ENCODE results near the gene DPH6.
"Not testable (repeated sequence)": the region's sequence is repeated elsewhere in the genome, so short reads cannot be mapped to it uniquely, and the experiment has no call there.

DPH6 gene

DNA sequence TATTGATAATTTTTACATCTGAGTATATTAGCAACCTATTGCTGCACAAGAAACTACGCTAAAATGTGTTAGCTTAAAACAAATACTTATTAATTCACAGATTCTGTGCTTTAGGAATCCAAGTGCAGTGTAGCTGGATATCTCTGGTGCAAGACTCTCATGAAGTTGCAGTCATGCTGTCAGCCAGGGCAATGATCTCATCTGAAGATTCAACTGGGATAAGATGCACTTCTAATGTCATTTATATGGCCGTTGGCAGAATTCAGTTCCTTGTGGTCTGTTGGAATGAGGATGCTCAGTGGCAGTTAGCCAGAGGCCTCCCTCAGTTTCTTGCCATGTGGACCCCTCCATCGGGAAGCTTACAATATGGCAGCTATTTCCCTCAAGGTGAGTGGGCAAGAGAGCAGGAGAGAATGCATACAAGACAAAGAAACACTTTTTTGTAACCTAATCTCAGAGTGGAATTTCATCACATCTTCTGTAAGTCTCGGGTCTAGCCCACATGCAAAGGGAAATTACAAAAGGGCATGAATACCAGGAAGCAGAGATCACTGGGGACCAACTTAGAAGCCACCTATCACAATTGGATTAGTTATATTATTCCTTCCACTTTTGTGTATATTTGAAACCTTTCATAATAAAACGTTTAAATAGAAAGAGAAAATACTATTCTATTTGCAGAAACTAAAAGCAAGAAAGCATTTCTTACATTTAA lies 61.6 kb downstream of the DPH6 start:
- no peak for DNase-seq

DNA sequence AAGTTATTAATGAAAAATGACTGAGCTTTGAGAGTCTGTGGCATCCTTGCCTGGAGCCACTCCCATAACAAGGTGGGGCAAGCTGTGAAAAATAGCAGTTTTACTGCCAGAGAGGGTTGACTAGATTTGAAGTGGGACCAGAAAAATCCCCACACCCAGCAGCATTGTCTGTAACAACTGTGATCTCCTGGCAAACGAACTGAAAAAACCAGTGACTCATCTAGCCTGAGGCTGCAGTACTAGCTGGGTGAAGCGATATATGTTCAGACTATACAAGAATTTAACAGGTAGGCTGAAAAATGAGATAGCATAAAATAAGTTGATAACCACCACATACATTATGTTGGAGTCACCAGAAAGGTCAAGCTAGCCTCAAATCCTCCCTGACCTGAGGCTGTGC lies 64.0 kb downstream of the DPH6 start:
- peak; percentile 54 for DNase-seq

DNA sequence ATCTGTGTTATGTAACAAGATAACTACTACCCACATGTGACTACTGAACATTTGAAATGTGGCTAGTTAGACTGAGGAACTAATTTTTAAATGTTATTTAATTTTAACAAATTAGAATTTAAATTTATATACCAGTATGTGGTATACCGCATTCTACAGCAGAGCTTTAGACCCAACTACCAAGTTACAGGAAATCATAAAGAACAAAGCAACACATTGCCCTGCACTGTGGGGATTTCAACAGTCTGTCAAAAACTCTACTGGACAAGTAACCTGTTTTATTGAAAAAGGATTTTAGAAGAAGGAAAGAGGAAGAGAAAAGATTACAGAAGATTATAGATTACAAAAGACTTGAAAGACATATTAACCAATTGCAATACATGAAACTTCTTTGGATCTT lies 64.9 kb downstream of the DPH6 start:
- DNase-seq: no peak

DNA sequence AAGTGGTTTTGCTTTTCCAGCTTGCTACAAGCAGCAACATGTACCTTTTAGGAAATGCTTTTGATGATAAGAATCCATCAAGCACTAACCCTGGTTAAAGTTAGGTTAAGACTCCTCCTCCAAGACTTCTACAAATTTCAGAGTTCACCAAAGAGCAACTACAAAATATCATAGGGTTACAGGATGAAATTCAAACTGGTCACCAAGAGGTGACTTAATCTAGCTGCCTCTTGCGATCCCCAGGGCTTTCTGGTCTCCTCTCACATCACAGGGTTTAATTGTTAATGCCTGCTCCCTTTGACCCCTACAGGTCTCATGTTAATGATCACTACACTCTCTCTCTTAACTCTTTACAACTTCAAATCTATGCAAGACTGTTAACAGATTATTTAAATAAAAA lies 66.5 kb downstream of the DPH6 start:
- no peak for DNase-seq

DNA sequence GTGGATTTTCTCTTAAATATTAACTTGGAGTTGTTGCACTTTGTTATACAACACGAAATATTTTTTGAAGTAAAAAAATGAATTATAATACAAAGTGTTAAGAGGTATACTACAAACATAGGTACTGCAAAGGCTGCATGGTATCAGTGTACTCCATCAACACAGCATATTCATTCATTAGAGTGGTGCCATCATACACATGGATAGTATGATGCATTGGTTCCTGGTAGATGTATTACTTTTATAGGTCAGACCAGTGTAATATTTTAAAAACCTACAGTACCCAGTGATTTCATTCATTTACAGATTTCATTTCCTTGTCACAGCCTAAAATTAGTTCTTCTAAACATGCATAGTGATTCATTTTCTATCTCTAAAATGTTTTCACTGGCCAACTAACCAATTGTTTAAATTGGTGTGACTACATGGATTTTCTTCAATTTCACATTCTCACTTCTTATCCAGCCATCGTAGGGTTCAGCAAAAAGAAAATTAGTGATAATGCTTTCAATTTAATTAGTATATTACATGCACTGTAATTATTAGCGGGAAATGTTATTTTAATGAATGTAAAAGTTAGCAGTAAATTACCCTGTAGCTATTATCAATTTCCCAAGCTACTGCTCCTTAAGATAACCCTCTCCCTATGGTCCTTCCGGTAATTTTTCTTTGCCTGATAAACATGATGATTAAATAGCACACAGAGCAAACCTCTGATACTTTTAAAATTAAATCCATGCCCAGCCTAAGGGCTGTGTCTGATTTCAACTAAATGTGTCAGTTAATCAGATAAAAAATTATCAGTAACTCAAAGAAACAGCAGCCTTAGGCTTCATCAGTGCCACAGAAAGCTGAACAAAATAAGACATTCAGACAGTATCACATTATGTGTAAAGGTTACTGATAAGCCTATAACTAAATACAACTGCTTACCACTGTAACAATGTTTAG lies 68.4 kb downstream of the DPH6 start:
- DNase-seq: no peak

DNA sequence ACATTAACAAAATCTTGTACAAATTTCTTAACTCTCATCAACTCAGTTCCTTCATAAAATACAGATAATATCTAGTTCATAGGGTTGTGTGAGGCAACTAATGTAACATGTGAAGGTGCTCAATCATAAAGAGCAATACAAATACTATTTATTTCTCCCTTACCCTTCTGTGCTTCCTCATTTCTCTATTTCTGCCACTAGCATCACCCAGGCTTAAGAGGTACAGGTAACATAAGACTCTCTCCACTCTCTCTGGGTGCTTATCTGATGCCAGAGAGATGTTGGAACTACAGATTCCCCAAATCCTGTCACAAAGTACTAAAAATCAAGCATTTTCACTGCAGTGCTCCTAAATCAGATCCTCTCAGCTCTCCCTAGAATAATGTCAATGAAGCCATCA lies 74.9 kb downstream of the DPH6 start:
- no peak for DNase-seq

DNA sequence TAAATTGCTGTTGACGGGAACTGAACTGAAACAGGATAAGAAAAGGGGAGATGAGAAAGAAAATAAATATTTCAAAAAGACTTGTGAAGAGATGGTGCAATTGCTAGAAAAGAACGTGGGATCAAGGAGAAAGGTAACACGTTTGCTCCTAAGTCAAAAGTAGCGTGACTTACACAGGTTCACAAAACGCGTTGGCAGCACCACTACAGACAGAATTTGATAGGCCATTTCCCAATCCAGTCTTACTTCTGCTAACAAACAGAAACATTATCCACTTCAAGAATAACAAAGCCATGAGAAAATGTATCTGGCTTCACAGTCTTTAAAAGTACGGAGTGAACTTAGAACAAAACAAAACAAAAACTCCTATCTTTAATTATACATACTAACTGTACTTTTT lies 75.5 kb downstream of the DPH6 start:
- DNase-seq: no peak

DNA sequence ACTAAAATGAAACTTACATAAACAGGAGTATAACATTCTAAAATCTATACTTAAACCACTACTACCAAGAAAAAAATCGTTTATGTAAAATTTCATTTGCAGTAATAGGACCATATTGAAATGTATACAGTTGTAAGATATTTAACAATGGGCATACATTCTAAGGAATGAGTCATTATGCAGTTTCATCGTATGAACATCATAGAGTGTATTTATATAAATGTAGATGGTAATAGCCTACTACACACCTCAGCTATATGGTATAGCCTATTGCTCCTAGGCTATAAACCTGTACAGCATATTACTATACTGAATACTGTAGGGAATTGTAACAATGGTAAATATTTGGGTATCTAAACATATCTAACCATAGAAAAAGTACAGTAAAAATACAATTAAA lies 79.5 kb downstream of the DPH6 start:
- no peak for DNase-seq

DNA sequence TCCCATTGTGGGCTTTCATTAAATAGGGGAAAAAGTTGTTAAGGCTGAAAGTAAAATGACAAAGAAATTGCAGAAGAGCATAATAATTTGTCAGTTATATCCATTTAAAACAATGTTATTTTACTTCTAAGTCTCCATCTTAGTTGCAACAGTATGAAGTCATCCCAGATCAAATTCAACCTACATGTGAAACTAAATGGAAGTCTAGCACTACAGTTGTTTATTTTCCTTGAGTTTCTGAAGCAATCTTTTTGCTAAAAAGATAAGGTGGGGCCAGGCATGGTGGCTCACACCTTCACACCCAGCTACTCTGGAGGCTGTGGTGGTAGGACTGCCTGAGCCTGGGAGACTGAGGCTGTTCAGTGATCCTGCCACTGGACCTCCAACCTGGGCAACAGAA lies 80.2 kb downstream of the DPH6 start:
- DNase-seq: no peak

DNA sequence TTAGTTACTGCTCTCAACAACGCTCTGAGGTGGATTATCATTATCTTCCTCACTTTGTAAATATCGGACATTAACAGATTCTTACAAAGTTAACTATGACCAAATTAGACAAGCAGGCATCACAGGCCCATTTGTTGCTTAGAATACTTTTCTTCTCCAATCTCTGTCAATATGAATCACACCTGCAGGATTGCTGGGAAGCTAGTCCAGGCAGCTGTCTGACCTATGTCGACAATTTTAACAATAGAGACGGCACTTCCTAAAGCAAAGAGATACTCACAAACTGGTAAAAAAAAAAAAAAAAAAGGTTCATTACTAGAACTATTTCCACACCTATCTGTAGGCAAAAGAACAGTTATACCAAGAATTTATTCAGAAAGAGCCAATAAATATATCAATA lies 85.3 kb downstream of the DPH6 start:
- DNase-seq: no peak

DNA sequence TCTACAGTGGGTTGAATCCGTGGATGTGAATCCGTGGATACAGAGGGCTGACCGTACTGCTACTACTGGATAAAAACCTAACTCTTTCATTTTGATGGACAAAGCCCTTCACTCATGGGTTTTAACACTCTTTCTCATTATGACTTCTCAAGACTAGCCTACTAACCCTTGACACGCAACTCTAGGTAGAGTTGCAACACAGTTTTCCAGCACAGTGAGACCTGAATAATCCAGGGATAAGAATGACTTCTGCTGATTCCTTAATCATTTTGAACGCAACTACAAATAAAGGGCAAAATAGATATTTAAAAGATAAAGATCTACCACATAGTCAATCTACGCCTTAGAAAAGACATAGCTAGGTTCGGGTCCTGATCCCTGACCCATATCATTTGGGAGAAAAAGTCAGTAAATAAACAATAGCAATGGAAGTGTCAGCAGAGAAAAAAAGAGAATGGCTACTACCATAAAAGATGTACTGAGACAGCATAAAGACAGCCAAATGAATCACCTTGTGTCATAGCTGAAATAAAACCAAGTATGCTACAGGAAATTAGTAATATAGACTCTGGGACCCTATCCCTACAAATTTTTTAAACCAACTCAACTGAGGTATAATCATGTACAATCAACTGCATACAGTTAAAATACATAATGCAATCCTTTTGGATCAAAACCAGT lies 87.6 kb downstream of the DPH6 start:
- peak; percentile 56 for DNase-seq

DNA sequence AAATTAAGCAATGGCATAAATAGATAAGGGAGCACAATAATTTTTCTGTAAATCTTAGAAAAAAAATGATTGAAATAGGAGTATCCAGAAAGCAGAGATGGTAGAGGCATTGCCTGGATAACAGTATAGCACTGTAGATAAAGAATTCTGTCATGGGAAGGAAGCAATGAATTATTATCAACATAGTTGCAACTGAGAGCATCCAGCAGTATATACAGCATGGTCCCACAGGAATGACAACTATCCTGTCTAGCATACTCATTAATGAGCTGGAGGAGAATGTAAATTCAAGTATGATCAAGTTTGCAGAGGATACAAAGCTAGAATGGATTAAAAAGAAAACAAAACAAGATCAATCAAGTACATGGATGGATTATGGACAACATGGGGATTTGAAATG lies 90.8 kb downstream of the DPH6 start:
- DNase-seq: no peak

DNA sequence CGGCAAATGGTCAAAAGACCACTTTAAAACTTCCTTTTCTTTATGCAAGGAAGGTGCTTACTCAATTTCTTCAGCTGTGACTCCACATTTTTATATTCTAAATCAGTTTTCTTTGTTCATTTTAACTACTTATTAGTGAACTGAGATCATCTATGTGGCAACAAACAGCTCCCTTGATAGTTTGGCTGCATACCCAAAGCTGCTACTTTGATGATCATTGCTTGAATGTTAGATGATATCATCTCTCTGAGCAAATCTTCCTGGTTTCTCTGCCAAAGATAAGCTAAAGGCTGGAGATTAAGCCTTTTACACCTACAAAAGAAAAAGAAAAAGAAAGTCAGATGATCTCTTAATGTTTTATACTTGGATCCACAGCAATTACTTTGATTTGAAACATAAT lies 95.5 kb downstream of the DPH6 start:
- DNase-seq: peak; percentile 66

DNA sequence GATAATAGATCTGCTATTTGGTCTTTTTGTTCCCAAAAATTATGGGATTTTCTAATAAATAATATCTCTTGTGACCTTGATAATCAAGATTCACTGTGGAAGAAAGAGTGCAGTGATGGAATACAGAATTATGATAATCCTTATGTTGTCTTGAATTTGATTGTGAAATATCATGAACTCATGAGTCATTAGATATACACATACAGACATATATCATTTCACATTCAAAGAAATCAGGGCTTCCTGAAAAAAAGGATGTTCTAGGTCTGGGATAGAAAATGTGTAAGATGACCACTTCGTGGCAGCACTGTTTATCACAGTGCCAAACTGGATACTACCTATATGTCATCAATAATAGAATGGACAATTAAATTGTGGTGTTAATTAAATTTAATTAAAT lies 97.7 kb downstream of the DPH6 start:
- DNase-seq: peak; percentile 63

DNA sequence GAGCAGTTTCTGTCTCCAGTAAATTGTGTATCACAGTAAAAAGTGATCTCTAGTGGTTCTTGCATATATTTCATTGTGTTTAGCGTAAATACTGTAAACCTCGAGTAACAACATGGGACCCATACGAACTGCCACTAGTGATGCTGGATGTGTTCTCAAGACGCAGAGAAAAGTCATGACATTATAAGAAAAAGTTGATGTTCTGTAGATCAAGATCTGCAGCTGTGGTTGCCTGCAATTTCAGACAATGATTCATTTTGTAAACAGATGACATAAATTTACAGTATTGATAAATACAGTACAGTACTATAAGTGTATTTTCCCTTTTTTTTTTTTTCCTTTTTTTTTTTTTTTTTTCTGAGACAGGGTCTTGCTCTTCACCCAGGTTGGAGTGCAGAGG lies 100.1 kb downstream of the DPH6 start:
- peak; percentile 37 for DNase-seq

DNA sequence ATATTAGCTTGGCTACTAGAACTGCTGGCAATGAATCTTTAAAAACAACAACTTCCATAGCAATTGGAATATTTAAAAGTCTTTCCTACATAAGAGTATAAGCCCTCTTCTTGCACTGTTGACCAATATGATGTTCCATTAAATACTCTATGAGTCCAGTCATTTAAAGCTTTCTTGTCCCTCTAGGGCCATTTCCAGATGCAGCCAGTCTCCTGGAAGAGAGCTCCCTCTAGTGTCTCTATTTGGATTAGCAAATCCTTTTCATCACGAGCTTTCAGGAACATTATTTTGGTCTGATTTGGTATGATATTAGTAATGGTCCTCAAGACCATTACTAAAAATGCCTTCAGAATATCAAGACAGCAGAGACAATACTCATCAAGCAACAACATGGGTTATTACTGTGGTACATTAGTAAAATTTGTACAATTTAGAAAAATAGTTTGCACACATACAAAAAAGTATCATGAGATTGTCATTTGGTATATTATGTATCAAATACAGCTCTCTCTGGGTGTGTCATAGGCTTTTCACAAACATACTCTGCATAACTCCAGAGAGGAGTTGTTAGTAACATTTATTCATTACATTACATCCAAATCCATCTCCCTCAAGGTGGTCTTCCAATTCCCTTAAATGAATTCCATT lies 101.3 kb downstream of the DPH6 start:
- peak; percentile 63 for DNase-seq

DNA sequence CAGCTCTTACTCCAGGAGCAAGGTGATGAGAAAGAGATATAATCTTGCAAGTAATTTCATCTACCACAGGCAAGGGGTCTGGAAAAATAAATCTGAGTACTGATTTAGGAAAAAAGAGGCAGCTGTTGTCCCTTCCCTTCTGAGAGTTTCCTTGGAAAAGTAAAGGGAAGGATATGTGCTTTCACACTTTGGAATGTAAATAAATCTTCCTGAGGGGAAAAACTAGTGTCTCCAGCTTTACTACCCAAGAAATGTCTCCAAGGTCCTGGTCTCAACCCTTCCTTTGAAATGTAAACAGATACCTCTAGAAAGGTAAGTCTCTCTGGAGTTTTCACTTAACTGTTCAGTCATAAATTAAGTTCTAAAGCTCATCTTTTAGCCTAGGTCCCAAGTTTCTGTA lies 102.6 kb downstream of the DPH6 start:
- no peak for DNase-seq

DNA sequence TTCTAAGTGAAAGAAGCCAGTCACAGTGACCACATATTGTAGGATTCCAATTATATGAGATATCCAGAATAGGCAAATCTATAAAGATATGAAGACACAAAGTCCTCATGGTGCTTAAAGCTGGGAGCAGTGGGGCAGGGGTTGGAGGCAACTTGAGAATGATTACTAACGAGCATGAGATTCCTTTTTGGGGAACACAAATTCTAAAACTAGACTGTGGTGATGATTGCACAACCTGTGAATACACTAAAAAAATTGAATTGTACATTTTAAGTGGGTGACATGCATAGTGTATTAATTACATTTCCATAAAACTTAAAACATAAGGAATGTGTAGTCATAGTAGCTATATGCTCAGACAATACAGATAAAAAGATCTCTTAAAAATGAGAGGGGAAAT lies 103.2 kb downstream of the DPH6 start:
- DNase-seq: peak; percentile 69

DNA sequence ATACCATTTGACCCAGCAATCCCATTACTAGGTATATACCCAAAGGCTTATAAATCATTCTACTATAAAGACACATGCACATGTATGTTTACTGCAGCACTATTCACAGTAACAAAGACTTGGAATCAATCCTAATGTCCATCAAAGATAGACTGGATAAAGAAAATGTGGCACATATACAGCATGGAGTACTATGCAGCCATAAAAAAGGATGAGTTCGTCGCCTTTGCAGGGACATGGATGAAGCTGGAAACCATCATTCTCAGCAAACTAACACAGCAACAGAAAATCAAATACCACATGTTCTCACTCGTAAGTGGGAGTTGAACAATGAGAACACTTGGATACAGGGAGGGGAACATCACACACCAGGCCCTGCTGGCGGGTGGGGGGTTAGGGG lies 104.7 kb downstream of the DPH6 start:
- DNase-seq: not testable (repeated sequence)

DNA sequence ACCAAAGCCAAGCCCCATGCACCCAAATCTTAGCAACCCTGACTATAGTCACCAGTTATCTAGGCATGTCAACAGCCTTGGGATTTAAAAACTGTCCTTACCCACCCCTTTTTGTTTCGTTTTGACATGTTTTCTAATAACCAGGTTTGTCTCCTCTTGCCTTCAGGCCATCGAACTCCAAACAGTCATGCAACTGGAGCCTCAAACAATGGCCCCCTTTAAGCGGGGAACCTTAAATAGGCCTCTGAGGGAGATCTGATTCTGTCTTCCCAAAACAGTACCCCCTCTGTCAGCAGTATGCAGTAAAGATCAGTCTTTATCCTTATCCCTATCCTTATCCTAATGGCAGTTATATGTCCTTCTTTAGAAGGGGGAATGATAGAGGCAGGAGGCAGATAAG lies 105.7 kb downstream of the DPH6 start:
- DNase-seq: no peak

DNA sequence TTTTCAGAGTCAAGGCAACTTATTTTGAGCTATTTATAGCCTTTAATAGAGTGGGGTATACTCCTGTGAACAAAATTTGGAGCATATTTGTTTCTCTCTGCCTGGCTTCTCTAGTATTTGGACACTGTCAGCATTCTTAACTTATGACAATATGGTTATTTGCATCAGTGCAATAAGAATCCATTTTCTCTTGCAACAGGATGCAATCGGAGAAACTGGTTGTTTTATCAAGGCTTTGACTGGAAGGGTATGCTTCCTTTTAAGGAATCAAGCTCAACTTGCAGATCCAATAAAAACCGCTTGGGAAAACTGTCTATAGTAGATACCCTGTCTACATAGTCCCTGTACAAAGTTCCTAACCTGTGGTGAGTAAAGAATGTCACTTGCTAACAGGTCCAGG lies 106.7 kb downstream of the DPH6 start:
- peak; percentile 70 for DNase-seq

DNA sequence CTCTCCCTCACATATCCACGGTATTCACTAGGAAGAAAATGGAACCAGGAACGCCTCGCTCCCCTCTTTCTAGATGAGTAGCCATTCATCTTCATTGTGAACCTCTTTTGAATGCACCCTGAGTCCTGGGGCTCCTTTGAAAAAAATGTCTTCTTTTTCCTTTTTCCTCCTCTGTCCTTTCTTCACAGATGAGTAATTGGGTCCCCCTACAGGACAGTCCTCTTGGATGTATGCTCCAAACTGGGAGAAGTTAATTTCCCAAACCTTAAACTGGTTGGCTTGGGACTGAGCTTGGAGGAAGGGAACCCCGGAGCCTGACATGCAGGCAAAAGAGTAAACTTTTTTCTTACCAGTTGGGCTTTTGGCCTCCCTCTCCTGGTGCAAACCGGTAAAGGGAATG lies 108.8 kb downstream of the DPH6 start:
- DNase-seq: peak; percentile 46

DNA sequence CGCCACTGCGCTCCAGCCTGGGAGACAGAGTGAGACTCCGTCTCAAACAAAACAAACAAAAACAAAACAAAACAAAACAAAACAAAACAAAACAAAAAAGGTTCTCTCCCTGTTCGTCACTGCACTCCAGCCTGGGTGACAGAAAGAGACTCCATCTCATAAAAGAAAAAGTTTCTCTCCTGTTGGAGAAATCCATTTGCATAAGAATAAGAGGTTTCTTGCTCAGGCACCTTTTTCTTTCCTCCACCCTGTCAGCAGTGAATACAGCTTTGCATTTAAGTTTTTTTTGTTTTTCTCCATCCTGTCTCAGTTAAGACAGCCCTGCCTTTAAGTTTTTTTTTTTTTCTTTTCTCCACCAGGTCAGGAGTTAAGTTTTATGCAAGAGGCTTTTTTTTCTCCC lies 109.5 kb downstream of the DPH6 start:
- DNase-seq: no peak

Measured in HCEC 1CT (cell line).